HG03575 (cell line): ENCODE results near the gene MTMR12.
"Not testable (repeated sequence)": the region's sequence is repeated elsewhere in the genome, so short reads cannot be mapped to it uniquely, and the experiment has no call there.

ENCODE experiments used
- ATAC-seq: cut with Tn5 transposase; IDR thresholded peaks from one replicate; pipeline ENCODE4 v1.9.1; 2021; ENCODE audit not compliant: unreplicated experiment, insufficient number of reproducible peaks, low FRiP score; ENCODE audit errors: extremely low read depth

The MTMR12 gene

DNA sequence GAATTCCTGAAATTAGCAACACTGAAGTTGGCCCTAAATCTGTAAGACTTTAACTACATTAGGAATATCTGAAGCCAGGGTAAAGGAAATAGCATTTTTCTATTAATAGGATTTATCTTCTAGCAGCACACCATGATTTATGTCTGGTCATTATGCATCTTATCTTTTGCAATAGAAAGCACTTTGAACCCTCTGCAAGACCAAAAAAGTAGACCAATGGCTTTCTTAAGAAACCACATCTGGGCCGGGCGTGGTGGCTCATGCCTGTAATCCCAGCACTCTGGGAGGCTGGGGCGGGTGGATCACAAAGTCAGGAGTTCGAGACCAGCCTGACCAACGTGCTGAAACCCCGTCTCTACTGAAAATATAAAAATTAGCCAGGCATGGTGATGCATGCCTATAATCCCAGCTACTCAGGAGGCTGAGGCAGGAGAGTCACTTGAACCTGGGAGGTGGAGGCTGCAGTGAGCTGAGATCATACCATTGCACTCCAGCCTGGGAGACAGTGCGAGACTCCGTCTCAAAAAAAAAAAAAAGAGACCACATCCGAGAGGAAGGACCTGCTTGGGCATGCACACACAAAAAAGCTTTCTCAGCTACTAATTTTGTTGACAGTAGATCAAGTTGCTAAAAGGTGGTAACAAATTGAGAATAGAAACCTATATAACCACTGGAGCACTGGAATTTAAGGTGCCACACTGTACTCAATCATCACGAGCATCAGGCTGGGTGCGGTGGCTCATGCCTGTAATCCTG, 31.2 kb downstream of the MTMR12 start:
- ATAC-seq, result not testable (repeated sequence)

DNA sequence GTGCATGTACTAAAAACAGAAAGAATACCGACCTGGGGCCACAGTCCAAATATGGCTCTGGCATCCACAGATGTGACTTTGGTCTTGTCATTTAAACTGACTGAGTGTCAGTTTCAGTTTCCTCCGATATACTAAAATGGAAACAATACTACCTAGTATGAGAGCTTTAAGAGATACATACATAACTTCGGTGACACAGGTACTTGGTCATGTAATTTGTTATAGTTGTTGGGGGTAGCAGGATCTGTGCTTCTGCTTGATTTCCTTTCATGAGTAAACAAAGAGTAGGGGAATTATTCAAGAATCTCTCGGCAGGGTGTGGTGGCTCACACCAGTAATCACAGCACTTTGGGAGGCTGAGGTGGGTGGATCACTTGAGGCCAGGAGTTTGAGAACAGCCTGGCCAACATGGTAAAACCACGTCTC, 32.1 kb downstream of the MTMR12 start:
- ATAC-seq, result peak; percentile 80

DNA sequence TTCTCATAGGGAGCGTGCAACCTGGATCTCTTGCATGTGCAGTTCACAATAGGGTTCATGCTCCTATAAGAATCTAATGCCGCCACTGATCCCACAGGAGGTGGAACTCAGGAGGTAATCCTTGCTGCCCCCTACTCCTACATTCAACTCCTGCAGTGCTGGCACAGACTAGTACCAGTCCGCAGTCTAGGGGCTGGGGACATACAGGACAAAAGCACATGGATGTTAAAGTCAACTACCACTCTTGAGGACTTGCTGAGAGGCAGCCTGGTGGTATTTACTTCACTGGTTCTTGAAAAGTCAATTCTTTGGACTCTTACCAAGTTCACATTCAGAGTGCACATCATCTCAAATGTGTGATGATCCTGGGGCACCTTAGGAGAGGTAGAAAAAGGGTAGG, 33.0 kb downstream of the MTMR12 start:
- no peak for ATAC-seq

DNA sequence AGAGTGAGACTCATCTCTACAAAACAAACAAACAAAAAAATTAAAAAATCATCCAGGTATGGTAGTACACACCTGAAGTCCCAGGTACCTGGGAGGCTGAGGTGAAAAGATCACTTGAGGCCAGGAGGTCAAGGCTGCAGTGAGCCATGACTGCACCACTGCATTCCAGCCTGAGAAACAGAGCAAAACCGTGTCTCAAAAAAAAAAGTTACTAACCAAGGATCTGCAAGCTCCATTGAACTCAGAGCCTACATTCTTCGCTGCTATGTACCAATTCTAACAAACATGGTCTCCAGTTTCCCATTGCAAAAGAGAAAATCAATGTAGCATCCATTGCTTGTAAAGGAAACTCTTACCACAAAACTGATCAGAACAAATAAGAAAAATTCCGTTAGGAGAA, 33.5 kb downstream of the MTMR12 start:
- ATAC-seq, result no peak

DNA sequence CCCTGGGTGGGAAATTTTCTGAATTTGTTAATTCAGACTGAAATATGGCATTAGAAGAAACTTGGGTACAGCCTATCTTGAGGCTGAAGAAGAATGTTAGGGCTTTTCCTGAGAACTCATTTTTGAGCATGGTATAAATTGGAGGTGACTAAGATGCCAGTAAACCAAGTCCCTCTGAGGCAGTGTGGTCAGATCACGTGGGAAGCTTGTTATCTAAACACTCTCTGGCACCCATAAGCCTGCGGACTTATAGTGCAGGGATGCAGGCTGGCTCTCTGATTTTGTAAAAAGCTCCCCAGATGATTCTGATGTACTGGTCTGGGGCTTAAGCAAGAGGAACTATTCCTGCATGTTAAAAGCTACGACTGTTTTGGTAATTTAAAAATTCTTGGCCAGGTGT, 34.3 kb downstream of the MTMR12 start:
- no peak for ATAC-seq

DNA sequence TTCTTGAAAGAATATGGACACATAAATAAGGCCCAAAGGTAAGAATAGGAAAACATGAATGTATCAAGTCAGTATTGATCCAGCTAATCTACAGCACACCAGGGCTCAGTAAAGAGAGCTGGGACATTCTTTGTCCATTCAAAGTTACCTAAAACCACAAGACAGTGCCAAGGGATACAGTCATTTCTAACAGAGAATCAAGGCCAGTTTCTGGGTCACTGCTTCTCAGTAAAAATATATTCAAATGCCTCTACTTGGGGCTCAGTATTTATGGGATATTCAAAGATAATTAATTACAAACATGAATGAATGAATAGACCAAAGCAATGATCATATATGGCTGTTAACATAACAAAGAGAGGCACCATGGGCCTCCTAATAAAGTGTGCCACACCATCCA, 34.9 kb downstream of the MTMR12 start:
- no peak for ATAC-seq

GRCh38 chr5:32276173-32276853, 36.4 kb downstream of the MTMR12 start:
- ATAC-seq, result no peak

DNA sequence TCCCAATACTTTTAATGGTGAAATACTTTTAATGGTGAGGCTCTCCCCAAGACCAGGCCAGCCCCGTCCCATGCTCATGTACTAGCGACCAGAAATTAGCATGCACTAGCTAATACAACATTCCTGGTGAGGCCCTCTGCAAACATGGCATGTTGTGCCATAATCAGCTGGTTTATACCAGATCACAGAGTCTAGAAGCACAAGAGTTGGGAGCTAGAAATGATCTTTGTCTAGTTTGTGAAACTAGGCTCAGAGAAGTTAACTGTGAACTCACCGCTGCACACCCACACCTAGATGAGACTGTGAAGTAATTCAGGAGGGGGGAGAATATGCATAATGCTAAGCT, 37.4 kb downstream of the MTMR12 start:
- ATAC-seq, result no peak

- ATAC-seq, result no peak
Observed at GRCh38 chr5:32274548-32275395, 38.0 kb downstream of the MTMR12 start.

DNA sequence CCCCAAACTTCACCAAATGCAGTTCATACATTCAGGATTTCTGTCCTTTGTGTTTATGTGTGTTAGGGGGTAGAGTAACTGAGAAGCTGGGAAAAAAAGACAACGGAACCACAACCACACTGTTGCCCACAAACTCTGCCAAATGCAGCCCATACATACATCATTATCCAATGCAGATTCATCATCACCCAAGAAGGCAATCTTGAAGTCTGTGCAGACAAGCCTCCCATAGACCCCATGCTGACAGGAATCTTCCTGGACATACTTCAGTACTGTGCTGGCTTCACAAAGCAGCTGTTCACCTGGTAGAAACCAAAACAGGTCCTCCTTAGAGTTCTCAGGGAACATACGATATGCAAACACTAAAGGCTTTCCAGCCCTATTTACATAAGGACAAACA, 38.9 kb downstream of the MTMR12 start:
- no peak for ATAC-seq

DNA sequence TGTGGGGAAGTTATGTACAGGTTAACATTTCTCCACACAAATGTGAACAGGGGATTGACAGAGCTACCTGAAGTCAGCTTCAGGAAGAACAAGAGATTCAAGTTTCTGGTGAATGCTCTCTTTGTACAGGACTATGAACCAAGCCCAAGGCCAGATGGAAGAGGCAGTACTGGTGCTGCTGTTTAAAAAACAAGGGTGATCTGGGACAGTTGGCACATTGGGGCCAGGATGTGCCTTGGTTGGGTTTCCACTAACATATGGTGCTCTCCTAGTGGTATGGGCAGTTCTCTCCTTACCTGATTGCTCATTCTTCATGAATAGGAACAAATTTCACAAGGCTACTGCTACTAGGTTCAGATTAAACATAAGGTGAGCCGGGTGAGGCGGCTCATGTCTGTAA, 40.0 kb downstream of the MTMR12 start:
- no peak for ATAC-seq

GRCh38 chr5:32270946-32271345, 41.8 kb downstream of the MTMR12 start:
- ATAC-seq, result no peak

GRCh38 chr5:32270178-32270577, 42.6 kb downstream of the MTMR12 start:
- no peak for ATAC-seq

- ATAC-seq, result no peak
Observed at GRCh38 chr5:32265902-32266301, 46.8 kb downstream of the MTMR12 start.

GRCh38 chr5:32264957-32265572, 47.7 kb downstream of the MTMR12 start:
- ATAC-seq, result no peak

DNA sequence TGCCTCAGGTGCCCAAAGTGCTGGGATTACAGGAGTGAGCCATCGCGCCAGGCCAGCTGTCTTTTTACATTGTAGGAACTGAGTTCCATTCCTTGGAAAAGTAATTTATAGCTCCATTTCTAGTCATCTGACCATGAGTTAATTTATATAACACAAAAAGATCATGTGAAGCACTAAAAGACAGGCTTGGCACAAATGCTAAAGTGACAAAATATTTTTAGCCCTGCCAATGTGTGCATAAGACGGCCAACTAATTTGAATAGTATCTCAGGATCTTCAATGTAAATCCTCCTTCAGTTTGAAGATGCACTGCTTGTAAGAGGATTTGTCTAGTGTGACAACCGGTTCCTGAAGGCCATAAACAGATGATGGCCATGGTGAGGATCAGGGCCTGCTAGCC, 49.1 kb downstream of the MTMR12 start:
- ATAC-seq, result no peak

DNA sequence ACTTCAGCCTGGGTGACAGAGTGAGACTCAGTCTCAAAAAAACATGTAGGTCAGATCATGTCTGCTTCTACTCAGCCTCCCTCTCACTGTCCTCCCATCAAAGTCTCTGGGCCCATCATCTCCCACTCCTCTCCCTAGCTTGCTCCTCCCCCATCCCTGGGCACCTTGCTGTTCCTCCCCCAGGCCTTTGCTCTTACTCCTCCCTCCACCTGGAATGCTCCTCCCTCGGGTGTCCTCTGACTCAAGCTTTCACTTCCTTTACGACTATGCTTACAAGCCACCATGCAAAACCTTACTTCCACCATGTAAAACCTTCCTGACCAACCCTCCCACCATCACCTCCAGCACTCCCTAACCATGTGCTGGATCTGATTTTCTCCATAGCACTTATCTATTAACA, 51.5 kb downstream of the MTMR12 start:
- ATAC-seq, result no peak

DNA sequence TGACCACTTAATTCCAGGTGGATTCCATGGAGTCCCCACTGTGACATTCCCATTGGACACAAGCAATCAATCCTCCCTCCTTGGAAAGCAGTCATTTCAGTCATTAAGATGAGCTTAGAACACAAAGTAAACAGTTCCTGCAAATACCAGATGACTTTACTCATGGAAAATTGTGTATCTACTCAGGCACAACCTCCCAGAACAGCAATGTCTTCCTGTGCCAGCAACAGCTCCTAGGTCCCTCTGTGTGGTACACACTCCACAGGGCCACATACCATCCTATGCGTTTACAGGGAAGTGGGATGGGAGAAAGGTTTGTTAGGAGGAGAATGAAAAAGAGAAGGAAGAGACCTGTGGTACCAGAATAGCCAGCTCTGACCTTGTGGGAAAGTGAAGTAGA, 53.7 kb downstream of the MTMR12 start:
- no peak for ATAC-seq

- ATAC-seq, result no peak
Observed at GRCh38 chr5:32258424-32258823, 54.3 kb downstream of the MTMR12 start.

DNA sequence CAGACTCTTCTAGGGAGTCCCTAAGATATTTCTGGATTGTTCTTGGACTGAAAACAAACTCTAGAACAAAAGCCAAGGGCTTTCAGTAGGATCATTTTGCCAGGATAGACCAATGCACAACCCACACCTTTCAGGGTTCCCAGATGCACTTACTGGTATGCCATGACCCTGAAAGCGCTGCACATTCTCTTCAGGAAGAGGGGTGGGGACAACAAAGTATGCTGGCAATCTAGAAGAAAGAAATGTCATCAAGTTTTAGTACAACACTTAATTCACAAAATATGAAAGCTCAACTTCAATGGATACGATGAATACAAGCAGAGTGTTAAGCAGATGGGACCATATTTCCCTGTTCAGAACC, 57.2 kb downstream of the MTMR12 start:
- ATAC-seq, result no peak
